GM23338 (cell line): Measurements from ENCODE around the gene SUPV3L1. TPM values are rescaled to one million over a fixed set of nuclear protein-coding genes. Genes with fewer than 3 reads are reported as not detected.

Experiments
- ATAC-seq: fragments of 200-7000 bp; cut with Tn5 transposase; 3 replicates; pipeline ENCODE4 v1.9.1; 2020
- DNase-seq: peaks from one replicate; pipeline ENCODE4 v3.0.0-alpha.2; 2015; ENCODE audit warnings: low spot score
- H2AFZ ChIP-seq: fragments of 200-600 bp; sonication (generic); 2 replicates; pipeline ENCODE4 v1.8.0; 2016; ENCODE audit warnings: antibody characterized with exemption, mild to moderate bottlenecking, moderate library complexity
- H3F3A ChIP-seq: fragments of 200-600 bp; sonication (generic); replicated peaks from 2 replicates; pipeline ENCODE4 v1.8.0; 2017; ENCODE audit warnings: antibody characterized with exemption, mixed run types, low read depth
- H3K27ac ChIP-seq: fragments of 200-600 bp; sonication (generic); 2 replicates; pipeline ENCODE4 v1.6.1; 2016; ENCODE audit warnings: low read depth
- H3K27me3 ChIP-seq: fragments of 200-600 bp; sonication (generic); 2 replicates; pipeline ENCODE4 v1.8.0; 2016; ENCODE audit warnings: mild to moderate bottlenecking, mixed run types, moderate library complexity; ENCODE audit not compliant: insufficient read depth
- H3K36me3 ChIP-seq: fragments of 200-600 bp; sonication (generic); 2 replicates; pipeline ENCODE4 v1.8.0; 2016; ENCODE audit warnings: mild to moderate bottlenecking; ENCODE audit not compliant: insufficient read depth
- H3K4me1 ChIP-seq: fragments of 200-600 bp; sonication (generic); 2 replicates; pipeline ENCODE4 v1.8.0; 2016; ENCODE audit warnings: mild to moderate bottlenecking, moderate library complexity; ENCODE audit not compliant: insufficient read depth
- H3K4me2 ChIP-seq: fragments of 200-600 bp; sonication (generic); 2 replicates; pipeline ENCODE4 v1.7.1; 2017; ENCODE audit warnings: mixed run types
- H3K4me3 ChIP-seq: fragments of 200-600 bp; sonication (generic); 2 replicates; pipeline ENCODE4 v1.6.1; 2016; ENCODE audit warnings: mixed run types
- H3K79me2 ChIP-seq: fragments of 200-600 bp; sonication (generic); replicated peaks from 2 replicates; pipeline ENCODE4 v1.8.0; 2017; ENCODE audit warnings: mild to moderate bottlenecking; ENCODE audit not compliant: insufficient read depth
- H3K9me2 ChIP-seq: fragments of 200-600 bp; sonication (generic); 2 replicates; pipeline ENCODE4 v1.8.0; 2017; ENCODE audit not compliant: insufficient read depth
- H4K20me1 ChIP-seq: fragments of 200-600 bp; sonication (generic); replicated peaks from 2 replicates; pipeline ENCODE4 v1.8.0; 2017; ENCODE audit warnings: mild to moderate bottlenecking; ENCODE audit not compliant: insufficient read depth
- H3K27ac Mint-ChIP-seq: 2 replicates; pipeline ENCODE4 v1.8.0; 2020; ENCODE audit warnings: inconsistent platforms, mild to moderate bottlenecking, moderate library complexity, mixed read lengths
- H3K27me3 Mint-ChIP-seq: 3 replicates; pipeline ENCODE4 v1.8.0; 2022; ENCODE audit warnings: low read depth, mild to moderate bottlenecking, moderate library complexity, mixed read lengths, inconsistent platforms; ENCODE audit not compliant: insufficient read depth, poor library complexity
- H3K36me3 Mint-ChIP-seq: 3 replicates; pipeline ENCODE4 v1.8.0; 2021; ENCODE audit warnings: low read depth, mild to moderate bottlenecking, inconsistent platforms, moderate library complexity, mixed read lengths
- H3K4me1 Mint-ChIP-seq: 3 replicates; pipeline ENCODE4 v1.8.0; 2020; ENCODE audit warnings: mild to moderate bottlenecking, inconsistent platforms, mixed read lengths
- H3K4me3 Mint-ChIP-seq: 3 replicates; pipeline ENCODE4 v1.8.0; 2021; ENCODE audit warnings: moderate library complexity, mild to moderate bottlenecking, inconsistent platforms, mixed read lengths
- H3K9me3 Mint-ChIP-seq: 3 replicates; pipeline ENCODE4 v1.8.0; 2020; ENCODE audit warnings: moderate library complexity, mild to moderate bottlenecking, inconsistent platforms, mixed read lengths
- CTCF ChIP-seq, 2 experiments: fragments of 200-600 bp in 1 of 2; sonication (generic) in 1 of 2; conservative IDR thresholded peaks; 2 replicates each; pipeline versions ENCODE4 v1.5.1 to v1.6.1; 2016 to 2017; ENCODE audit warnings: antibody characterized with exemption in 2 of 2, low read depth in 2 of 2, mild to moderate bottlenecking in 2 of 2, moderate library complexity in 1 of 2
- EZH2phosphoT487 ChIP-seq: fragments of 200-600 bp; sonication (generic); IDR thresholded peaks from one replicate; pipeline ENCODE4 v1.8.1; 2018; ENCODE audit warnings: antibody characterized with exemption; ENCODE audit not compliant: unreplicated experiment
- JUNB ChIP-seq: IDR thresholded peaks from one replicate; pipeline ENCODE4 v1.6.1; 2016; ENCODE audit warnings: antibody characterized with exemption; ENCODE audit not compliant: unreplicated experiment
- NANOG ChIP-seq: IDR thresholded peaks from 2 replicates; pipeline ENCODE4 v1.6.1; 2016; ENCODE audit warnings: antibody characterized with exemption, borderline replicate concordance
- POLR2AphosphoS5 ChIP-seq: IDR thresholded peaks from 2 replicates; pipeline ENCODE4 v1.6.1; 2016; ENCODE audit warnings: antibody characterized with exemption, low read depth
- STAT1 ChIP-seq: IDR thresholded peaks from one replicate; pipeline ENCODE4 v1.6.1; 2016; ENCODE audit warnings: antibody characterized with exemption; ENCODE audit not compliant: unreplicated experiment
- ZNF114 ChIP-seq: fragments of 250-450 bp; sonication (Bioruptor Pico); IDR thresholded peaks from 2 replicates; pipeline ENCODE4 v1.5.0; 2020; ENCODE audit warnings: mild to moderate bottlenecking, moderate library complexity
- ZNF331 ChIP-seq: fragments of 250-450 bp; sonication (Bioruptor Pico); IDR thresholded peaks from 2 replicates; pipeline ENCODE4 v1.5.0; 2020; ENCODE audit warnings: low read depth, mild to moderate bottlenecking, moderate library complexity
- ZNF462 ChIP-seq: fragments of 250-450 bp; sonication (Bioruptor Pico); IDR thresholded peaks from 2 replicates; pipeline ENCODE4 v1.5.0; 2020; ENCODE audit warnings: mild to moderate bottlenecking, moderate library complexity
- polyA plus RNA-seq: library from polyadenylated mRNA; unstranded; fragments of >200 nt; fragmentation: Nextera tagmentation; extraction: Ambion mirVana; gene quantifications from 2 replicates; pipeline ENCODE4 v1.2.1, GENCODE V29; 2016
- total RNA-seq: library from RNA; depleted of rRNA; stranded (reverse); fragments of >200 nt; shearing (Covaris generic); gene quantifications from 2 replicates; pipeline ENCODE4 v1.2.3, GENCODE V29; 2014
- TF ChIP-seq, protein P1 (sequence below): IDR thresholded peaks from 2 replicates; pipeline ENCODE4 v1.6.1; 2016; ENCODE audit warnings: antibody characterized with exemption

SUPV3L1 gene
- total and polyA plus RNA-seq, 2 experiments from 2014 or later: 29.9 to 45.2 TPM

DNA sequence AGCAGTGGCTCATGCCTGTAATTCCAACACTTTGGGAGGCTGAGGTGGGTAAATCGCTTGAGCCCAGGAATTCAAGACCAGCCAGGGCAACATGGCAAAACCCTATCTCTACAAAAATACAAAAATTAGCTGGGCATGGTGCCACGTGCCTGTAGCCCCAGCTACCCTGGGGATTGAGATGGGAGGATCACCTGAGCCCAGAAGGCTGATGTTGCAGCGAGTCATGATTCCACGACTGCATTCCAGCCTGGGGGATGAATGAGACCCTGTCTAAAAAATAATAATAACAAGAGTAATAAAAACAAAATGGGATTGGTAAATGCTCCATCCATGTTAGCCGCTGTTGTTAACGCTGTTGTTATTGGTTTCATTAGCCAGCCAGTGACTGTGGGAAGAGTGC, 38.8 kb downstream of the SUPV3L1 start:
- peaks cover 7% of the 10 kb centered on the region for H3K4me1 Mint-ChIP-seq
- Histone ChIP-seq H3K4me2 (no peak overlapping the region), H3K9me2 (no peaks in the 10 kb centered on the region), H3K27ac (no peak overlapping the region), H3K4me1 (no peaks in the 10 kb centered on the region), H3K4me3 (no peak overlapping the region), H4K20me1 (no peaks in the 10 kb centered on the region), H3K36me3 (no peaks in the 10 kb centered on the region), H3F3A (no peaks in the 10 kb centered on the region), H3K79me2 (no peaks in the 10 kb centered on the region), H2AFZ (no peak overlapping the region), H3K27me3 (no peaks in the 10 kb centered on the region)
- H3K27ac Mint-ChIP-seq: no peak overlapping the region
- no peaks in the 10 kb centered on the region for H3K27me3 Mint-ChIP-seq
- ATAC-seq (no peak), DNase-seq (no peak)
- no peaks in the 10 kb centered on the region for H3K36me3 Mint-ChIP-seq
- no peak overlapping the region for H3K4me3 Mint-ChIP-seq
- no peaks in the 10 kb centered on the region for H3K9me3 Mint-ChIP-seq
- no peak for TF ChIP-seq JUNB
- no peak for TF ChIP-seq ZNF114 (CRISPR knock-in tag)
- TF ChIP-seq POLR2AphosphoS5: no peak
- no peak for TF ChIP-seq ZNF462 (CRISPR knock-in tag)
- TF ChIP-seq, protein P1, sequence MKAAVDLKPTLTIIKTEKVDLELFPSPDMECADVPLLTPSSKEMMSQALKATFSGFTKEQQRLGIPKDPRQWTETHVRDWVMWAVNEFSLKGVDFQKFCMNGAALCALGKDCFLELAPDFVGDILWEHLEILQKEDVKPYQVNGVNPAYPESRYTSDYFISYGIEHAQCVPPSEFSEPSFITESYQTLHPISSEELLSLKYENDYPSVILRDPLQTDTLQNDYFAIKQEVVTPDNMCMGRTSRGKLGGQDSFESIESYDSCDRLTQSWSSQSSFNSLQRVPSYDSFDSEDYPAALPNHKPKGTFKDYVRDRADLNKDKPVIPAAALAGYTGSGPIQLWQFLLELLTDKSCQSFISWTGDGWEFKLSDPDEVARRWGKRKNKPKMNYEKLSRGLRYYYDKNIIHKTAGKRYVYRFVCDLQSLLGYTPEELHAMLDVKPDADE: no peak
- TF ChIP-seq EZH2phosphoT487: no peak
- no peak for TF ChIP-seq NANOG
- TF ChIP-seq CTCF (conservative IDR thresholded peaks at IDR 0.05; ENCODE audit: low read depth in 2 of 2): no peak
- TF ChIP-seq STAT1: no peak
- no peak for TF ChIP-seq ZNF331 (CRISPR knock-in tag)
